Activated CD4-positive, alpha-beta T cell treated with anti-CD3 and anti-CD28 coated beads, Interleukin-2, amount 50 U/mL, for 24 hours (primary cell): ENCODE data around the gene ETS1.

Experiments
- DNase-seq, 2 donors: peaks; one replicate each; pipeline ENCODE4 v3.0.0-alpha.2; 2020; ENCODE audit warnings: low read depth in 1 of 2, low spot score in 1 of 2

Gene ETS1

DNA sequence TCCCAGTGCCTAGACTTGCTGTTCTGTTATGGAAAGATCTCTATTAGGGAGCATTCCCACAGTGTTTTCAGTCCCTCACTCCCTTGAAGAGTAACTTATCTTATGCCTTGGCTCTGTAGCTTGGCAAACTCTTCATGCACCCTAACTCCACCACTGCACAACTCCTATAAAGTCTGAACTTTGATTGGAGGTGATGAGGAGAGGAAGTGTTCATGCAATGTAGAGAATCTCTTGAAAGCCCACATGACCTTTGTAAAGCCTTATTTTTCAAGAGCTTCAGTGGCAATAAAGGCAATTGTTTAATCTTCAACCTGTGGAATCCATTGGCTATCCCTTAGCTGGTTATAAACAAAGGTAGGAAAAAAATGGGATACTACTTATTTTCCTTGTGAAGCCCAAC, 176.2 kb downstream of the ETS1 start:
- no peak for DNase-seq

DNA sequence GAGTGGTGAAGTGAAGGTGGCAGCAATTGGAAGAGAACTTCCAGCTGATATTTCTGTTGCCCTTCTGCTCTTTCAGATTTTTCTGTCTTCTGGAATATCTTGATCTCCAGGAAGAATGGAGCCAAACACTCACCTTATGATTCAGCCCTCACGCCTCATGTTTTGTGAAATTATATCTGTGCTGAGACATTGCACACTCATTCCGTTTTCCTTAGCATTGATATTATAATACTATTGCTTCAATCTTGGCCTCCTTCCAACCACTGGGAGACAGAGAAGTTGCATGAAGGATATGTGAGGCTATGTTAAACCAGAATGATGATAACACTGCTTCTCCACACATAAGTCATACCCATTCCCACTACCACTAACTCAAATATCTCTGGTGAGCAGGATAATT, 177.9 kb downstream of the ETS1 start:
- DNase-seq, result no peak
